ENCODE measurements around the gene CAPN8.

The CAPN8 gene

DNA sequence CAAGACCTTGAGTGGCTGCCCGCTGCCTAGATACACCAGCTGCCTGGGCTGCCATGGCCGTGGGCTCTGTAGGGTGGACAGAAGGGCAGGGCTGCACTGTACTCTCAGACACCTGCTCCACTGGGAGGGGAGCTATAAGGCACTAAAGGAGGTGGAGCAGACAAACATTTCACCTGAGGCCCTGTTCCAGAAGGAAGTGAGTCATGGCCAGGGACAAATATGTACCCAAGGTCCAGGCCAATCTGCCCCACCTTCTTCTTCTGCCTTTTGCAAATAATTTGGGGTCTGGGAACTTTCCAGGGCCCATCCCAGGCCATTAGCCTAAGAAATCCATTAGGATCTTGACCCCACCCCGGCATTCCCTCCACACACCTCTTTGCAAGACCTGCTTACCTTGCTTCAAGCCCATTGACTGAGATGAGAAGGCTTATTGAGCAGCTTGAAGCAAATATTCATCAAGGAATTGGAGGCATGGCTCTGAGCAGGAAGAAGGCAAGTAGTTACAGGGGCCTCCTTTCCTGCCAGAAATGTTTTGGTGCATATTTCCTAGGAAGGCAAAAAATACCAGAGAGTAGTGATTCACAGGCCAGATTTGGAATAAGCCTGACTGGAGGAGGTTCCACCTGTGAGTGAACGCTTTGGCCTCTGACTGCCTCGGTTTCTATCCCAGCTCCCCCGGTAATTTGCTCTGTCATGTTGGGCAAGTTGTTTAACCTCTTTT is at the start of gene CAPN8:
CAPN8 (minus strand) TSS at position 110 of the 721 bp plus-strand sequence; CDS start at position 55, 55 bp downstream.
- Histone ChIP-seq H4K20me1 (no peaks in the 10 kb centered on the region), H3K4me3 (no peak within 1 kb of the TSS), H3K36me3 (no peaks in the 10 kb centered on the region), H3K27me3 (no peaks in the 10 kb centered on the region), H3K9ac (no peak within 1 kb of the TSS), H3K4me1 (peaks cover 12% of the 10 kb centered on the region), H3K9me3 (no peaks in the 10 kb centered on the region), H3K4me2 (no peak within 1 kb of the TSS), H3K27ac (no peak within 1 kb of the TSS)
- TF ChIP-seq Cebpa-rat (IDR thresholded peaks at IDR 0.05), result no peak

DNA sequence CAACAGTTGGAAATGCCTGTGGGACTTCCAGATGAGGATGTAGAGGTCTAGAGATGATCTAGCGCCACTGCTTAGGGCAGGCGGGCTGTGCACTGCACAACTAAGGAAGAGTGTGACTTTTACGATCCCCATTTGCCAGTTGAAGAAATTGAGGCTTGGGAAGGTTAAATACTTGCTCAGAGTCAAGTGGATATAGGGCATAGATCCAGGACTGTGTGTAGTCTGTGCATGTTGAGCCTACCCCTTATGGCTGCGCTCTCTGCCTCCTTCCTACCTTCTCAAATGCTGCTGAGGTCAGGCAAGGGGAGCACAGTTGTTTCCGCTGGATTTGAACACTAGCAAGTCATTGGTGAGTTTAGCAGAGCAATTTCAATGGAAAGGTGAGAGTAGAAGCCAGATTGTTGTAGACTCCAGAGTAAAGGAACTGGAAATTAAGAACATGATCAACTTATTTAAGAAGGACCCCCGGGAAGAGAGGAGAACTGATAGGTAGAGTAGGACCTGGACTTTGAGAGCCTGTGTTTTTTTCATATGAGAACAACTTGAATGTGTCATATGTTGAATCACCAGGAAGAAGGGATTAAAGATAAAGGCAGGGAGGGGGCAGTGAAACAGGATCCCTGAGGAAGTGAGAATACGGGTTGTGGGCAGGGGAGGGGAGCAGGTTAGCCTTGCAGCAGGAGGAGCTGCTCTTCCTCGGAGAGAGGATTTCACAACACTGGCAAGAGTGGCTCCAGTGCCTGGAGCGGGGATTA is 49.5 kb upstream of the CAPN8 start:
- Histone ChIP-seq H3K36me3 (peaks cover 31% of the 10 kb centered on the region), H4K20me1 (no peaks in the 10 kb centered on the region), H3K4me1 (peaks cover 36% of the 10 kb centered on the region), H3K27ac (no peak overlapping the region), H3K4me2 (peak overlapping the region; percentile 21; the same call in 1 of the 2 replicates), H3K27me3 (no peaks in the 10 kb centered on the region), H3K9ac (no peak overlapping the region), H3K9me3 (no peaks in the 10 kb centered on the region), H3K4me3 (no peak overlapping the region)
- no peak for TF ChIP-seq Cebpa-rat (IDR thresholded peaks at IDR 0.05)

DNA sequence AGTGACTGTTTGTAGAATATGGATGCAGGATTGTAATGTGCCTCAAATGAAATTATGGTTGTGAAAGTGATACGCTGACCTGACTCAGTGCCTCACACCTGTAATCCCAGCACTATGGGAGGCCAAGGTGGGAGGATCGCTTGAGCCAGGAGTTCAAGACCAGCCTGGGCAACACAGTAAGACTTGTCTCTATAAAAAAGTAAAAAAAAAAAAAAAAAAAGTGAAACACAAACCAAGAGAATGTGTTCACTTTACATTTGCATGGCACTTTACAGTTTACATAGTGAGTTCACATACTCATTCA is 48.9 kb upstream of the CAPN8 start:
- no peak overlapping the region for H3K4me3 ChIP-seq
- H3K9ac ChIP-seq, result no peak overlapping the region
- no peaks in the 10 kb centered on the region for H3K27me3 ChIP-seq
- peaks cover 36% of the 10 kb centered on the region for H3K4me1 ChIP-seq
- no peaks in the 10 kb centered on the region for H4K20me1 ChIP-seq
- H3K27ac ChIP-seq, result no peak overlapping the region
- 0 out of 2 replicates have a peak overlapping the region, but pooled peaks have one; percentile 93 for H3K4me2 ChIP-seq
- H3K9me3 ChIP-seq, result no peaks in the 10 kb centered on the region
- TF ChIP-seq Cebpa-rat (IDR thresholded peaks at IDR 0.05), result no peak
- peaks cover 25% of the 10 kb centered on the region for H3K36me3 ChIP-seq

DNA sequence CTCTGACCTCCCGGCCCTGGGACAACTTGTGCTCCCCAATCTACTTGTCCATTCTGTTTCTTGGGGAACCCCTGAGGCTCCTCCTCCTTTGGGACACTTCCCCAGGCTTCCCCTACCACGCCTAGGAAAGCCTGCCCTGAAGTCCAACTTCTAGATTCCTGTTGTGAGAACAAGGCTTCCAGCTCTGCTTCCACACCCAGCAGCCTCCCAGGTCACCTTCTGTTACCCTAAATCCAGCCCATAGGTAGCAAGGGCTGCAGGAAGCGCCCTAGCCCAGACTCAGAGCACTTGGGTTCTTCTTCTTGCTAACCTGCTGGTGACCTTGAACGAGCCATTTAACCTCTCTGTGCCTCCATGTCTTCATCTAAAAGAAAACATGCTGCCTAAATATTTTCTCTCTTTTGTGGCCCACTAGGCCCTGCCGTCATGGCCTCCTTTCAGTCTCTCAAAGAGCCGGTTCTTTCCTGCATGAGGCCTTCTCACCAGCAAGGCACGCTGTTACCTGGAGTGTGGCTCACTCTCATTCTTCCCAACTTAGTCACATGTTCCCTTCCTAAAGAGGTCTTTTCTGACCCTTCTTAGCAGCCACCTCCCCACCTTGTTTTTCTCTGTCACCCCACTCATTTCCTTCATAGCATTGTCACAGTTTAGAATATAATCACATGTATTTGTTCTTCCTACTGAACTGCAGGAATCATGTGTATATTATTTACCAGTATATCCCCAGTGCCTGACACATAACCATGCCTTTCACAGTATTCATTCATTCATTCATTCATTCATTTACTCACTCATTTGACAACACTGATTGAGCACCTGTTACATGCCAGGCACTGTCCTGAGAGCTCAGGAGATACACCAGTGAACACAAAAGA is 48.3 kb upstream of the CAPN8 start:
- Histone ChIP-seq H3K4me1 (peaks cover 36% of the 10 kb centered on the region), H3K4me2 (peak overlapping the region; percentile 93), H3K9ac (peak overlapping the region; percentile 95), H3K4me3 (peak overlapping the region; percentile 89), H3K36me3 (peaks cover 19% of the 10 kb centered on the region), H4K20me1 (no peaks in the 10 kb centered on the region), H3K27ac (peak overlapping the region; percentile 94; the same call in 1 of the 2 replicates), H3K9me3 (no peaks in the 10 kb centered on the region), H3K27me3 (no peaks in the 10 kb centered on the region)
- TF ChIP-seq Cebpa-rat (IDR thresholded peaks at IDR 0.05), result no peak

DNA sequence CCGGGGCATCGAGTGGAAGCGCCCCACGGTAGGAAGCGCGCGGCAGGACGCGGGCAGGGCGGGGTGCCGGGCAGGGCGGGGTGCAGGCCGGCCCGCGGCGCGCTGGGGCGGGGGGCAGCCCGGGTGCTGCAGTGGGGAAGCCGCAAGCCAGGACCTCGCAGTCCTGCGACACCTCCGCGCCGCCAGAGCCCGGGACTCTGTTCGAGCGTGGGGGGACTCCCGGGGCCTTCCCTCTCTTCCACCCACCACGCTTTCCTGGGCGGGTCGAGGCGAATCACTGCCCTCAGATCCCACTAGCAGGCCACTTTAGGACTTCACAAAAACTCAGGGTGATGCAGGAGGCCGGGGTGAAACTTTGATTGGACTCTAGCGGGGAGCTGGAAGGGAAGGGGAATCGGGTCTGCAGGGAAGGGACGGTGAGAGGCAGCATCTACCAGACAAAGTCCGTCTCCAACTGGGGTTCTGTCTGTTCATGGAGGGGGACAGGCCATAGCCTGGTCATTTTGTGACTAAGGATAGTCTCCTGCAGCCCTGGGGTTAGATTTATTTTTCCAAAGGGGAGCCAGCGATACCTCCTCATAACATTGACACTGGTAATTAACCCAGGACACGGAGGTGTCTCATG is 47.5 kb upstream of the CAPN8 start:
- H3K4me2 ChIP-seq, result peak overlapping the region; percentile 93

DNA sequence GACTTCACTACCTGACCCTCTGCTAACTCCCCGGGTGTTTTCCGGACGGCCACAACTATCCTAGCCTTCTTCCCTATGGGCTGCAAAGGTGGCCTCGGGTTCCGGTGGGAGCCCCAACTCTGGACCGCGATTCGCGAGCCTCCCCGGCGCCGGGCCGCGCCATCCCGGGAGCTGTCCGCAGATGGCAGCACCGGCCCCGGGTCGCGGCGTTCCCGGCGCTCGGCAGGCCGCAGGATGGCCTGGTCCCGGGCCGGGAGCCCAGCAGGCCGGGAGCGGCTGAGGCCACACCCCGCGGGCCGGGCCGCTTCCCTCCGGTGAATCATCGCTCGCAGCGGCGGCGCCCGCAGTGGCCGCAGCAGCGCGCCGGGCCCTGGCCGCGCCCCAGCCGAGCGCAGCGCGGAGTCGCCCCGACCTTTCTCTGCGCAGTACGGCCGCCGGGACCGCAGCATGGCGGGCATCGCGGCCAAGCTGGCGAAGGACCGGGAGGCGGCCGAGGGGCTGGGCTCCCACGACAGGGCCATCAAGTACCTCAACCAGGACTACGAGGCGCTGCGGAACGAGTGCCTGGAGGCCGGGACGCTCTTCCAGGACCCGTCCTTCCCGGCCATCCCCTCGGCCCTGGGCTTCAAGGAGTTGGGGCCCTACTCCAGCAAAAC is 46.8 kb upstream of the CAPN8 start, which contains the start of gene CAPN2:
CAPN2 (plus strand) TSS at position 346 of the 656 bp plus-strand sequence; CDS start at position 448, 102 bp downstream.
- Histone ChIP-seq H3K27me3 (no peaks in the 10 kb centered on the region), H3K9ac (peak within 1 kb of the TSS; percentile 95), H3K36me3 (peaks cover 4% of the 10 kb centered on the region), H4K20me1 (no peaks in the 10 kb centered on the region), H3K9me3 (no peaks in the 10 kb centered on the region), H3K4me3 (peak within 1 kb of the TSS; percentile 89), H3K27ac (peak within 1 kb of the TSS; percentile 94), H3K4me1 (peaks cover 36% of the 10 kb centered on the region), H3K4me2 (peak within 1 kb of the TSS; percentile 93)
- TF ChIP-seq Cebpa-rat (IDR thresholded peaks at IDR 0.05), result no peak

More for the DNA sequence above, 47.5 kb upstream of the CAPN8 start:
- no peak for TF ChIP-seq Cebpa-rat (IDR thresholded peaks at IDR 0.05)
- H3K9me3 ChIP-seq, result no peaks in the 10 kb centered on the region
- H3K27ac ChIP-seq, result peak overlapping the region; percentile 94
- peak overlapping the region; percentile 89 for H3K4me3 ChIP-seq
- H3K4me1 ChIP-seq, result peaks cover 36% of the 10 kb centered on the region
- H3K36me3 ChIP-seq, result peaks cover 11% of the 10 kb centered on the region
- H3K27me3 ChIP-seq, result no peaks in the 10 kb centered on the region
- no peaks in the 10 kb centered on the region for H4K20me1 ChIP-seq
- H3K9ac ChIP-seq, result peak overlapping the region; percentile 95

DNA sequence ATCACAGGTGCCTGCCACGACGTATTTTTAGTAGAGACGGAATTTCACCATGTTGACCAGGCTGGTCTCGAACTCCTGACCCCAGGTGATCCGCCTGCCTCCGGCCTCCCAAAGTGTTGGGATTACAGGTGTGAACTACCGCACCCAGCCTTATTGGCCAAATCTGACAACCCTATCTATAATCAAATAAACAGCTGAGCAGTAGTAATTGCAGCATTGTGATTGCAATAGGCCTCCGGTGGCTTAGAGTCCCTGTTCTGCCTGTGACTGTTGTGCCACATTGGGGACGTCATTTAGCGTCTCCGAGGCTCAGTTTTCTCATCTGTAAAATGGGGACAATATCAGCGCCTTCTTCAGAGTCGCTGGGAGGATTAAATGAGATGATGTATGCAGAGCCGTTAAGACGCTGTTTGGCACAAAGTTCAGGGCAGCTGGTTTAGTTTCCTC is 46.3 kb upstream of the CAPN8 start:
- Histone ChIP-seq H3K27ac (no peak overlapping the region), H3K4me2 (peak overlapping the region; percentile 93)

DNA sequence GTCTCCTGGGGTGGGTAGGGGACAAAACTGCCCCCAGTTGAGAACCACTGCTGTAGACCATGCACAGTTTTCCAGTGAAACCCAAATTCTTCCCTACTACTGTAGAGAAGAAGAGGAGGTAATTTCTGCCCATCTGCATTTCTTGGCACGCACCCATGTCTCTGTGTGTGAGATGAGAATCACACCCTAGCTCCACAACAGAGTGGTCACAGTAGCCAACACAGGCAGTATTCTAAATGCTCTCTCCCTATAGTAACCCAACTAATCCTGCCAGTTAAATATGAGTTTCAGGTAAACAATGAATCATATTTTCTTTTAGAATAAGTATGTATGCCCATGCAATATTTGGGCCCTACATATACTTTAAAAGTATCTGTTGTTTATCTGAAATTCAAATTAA is 45.7 kb upstream of the CAPN8 start:
- no peak overlapping the region for H3K9ac ChIP-seq
- no peak for TF ChIP-seq Cebpa-rat (IDR thresholded peaks at IDR 0.05)

More for the DNA sequence above, 46.3 kb upstream of the CAPN8 start:
- no peaks in the 10 kb centered on the region for H3K27me3 ChIP-seq
- no peak for TF ChIP-seq Cebpa-rat (IDR thresholded peaks at IDR 0.05)
- H4K20me1 ChIP-seq, result no peaks in the 10 kb centered on the region
- peaks cover 34% of the 10 kb centered on the region for H3K4me1 ChIP-seq
- H3K36me3 ChIP-seq, result no peaks in the 10 kb centered on the region
- H3K9me3 ChIP-seq, result no peaks in the 10 kb centered on the region
- peak overlapping the region; percentile 89 for H3K4me3 ChIP-seq
- peak overlapping the region; percentile 95; the same call in 1 of the 2 replicates for H3K9ac ChIP-seq

More for the DNA sequence above, 45.7 kb upstream of the CAPN8 start:
- Histone ChIP-seq H3K36me3 (no peaks in the 10 kb centered on the region), H4K20me1 (no peaks in the 10 kb centered on the region), H3K4me3 (no peak overlapping the region), H3K9me3 (no peaks in the 10 kb centered on the region), H3K27me3 (no peaks in the 10 kb centered on the region), H3K4me2 (no peak overlapping the region), H3K27ac (no peak overlapping the region), H3K4me1 (peaks cover 34% of the 10 kb centered on the region)
